Measurements from ENCODE around the gene WFIKKN1.

DNA sequence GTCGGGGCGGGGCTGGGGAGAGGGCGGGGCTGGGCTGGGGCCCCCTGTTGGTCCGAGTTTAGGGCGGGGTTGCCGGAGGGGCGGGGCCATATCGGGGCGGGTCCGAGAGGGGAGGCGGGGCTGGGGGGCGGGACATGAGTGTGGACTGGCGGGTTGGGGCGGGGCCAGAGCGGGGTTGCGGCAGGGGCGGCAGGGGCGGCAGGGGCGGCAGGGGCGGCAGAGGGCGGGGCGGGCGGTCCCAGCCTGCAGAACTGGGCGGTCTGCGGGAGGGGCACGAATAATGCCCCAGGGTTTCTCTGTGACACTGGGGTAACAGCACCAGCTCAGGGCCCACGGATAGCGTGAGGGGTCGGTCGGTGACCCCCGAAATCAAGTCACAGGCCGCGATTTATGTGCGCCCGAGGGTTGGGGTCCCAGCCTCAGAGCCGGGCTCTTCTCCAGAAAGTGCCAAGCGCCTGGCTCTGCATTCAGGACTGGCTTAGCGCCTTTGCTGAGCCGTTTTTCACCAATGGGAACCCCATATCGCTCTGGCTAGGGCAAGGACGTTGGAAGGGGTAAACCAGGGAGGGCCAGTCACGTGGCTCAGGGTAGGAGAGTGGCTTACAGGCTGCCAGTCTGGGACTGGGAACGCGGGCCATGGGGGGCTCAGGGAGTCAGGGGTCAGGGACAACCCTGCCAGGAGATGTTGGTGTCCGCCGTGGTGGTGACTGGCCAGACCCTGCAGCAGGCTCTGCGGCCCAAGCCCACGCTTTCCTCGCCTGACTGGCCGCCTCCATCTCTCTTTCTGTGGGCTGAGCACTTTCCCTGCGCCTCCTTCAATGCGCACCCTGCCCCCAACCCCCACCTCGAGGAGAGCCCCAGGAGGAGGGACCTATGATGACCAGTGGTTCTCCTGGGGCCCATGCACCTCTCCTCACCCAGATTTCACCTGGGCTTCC is 6.6 kb downstream of the WFIKKN1 start:
- no peak for TF ChIP-seq CTCF (IDR thresholded peaks at IDR 0.05)
- TF ChIP-seq EZH2 (IDR thresholded peaks at IDR 0.05; ENCODE audit: borderline replicate concordance, insufficient read depth, low read depth, low read length, poor library complexity, severe bottlenecking), result no peak

All from B cell (primary cell).